PC-3 (cell line): Measurements from ENCODE around the gene NELFB. TPM values are rescaled to one million over a fixed set of nuclear protein-coding genes. Genes with fewer than 3 reads are reported as not detected.

Source experiments
- ATAC-seq: fragments of 200-7000 bp; cut with Tn5 transposase; 2 replicates; pipeline ENCODE4 v1.9.1; 2020; ENCODE audit warnings: mild to moderate bottlenecking, moderate library complexity
- BruUV-seq: library from RNA; stranded (reverse); fragments of 400-500 nt; replicated peaks from 2 replicates; lab custom pipeline; 2021; lab: Mats Ljungman, UMichigan
- CTCF ChIA-PET: fragments of 300-600 bp; sonication (Branson Sonifier 250); formaldehyde crosslinking; loops from one replicate; lab custom pipeline; 2022; ENCODE audit warnings: antibody characterized with exemption; lab: Charles Lee
- POLR2A ChIA-PET: fragments of 300-600 bp; sonication (Branson Sonifier 250); formaldehyde crosslinking; loops from one replicate; lab custom pipeline; 2022; ENCODE audit warnings: antibody characterized with exemption; ENCODE audit not compliant: unreplicated experiment; lab: Charles Lee
- DNase-seq: peaks from one replicate; pipeline ENCODE4 v3.0.0-alpha.2; 2015
- H2AFZ ChIP-seq: fragments of 300-600 bp; sonication (generic); 2 replicates; pipeline ENCODE4 v1.6.0; 2016; ENCODE audit warnings: antibody characterized with exemption, low read length
- H3F3A ChIP-seq: fragments of 300-600 bp; sonication (generic); one replicate; pipeline ENCODE4 v1.6.0; 2017; ENCODE audit warnings: antibody characterized with exemption, low read length, control low read depth, mild to moderate bottlenecking; ENCODE audit not compliant: unreplicated experiment
- H3K27ac ChIP-seq: fragments of 300-600 bp; sonication (generic); 2 replicates; pipeline ENCODE4 v1.5.1; 2016; ENCODE audit warnings: mild to moderate bottlenecking, low read length
- H3K27me3 ChIP-seq: fragments of 300-600 bp; sonication (generic); 2 replicates; pipeline ENCODE4 v1.6.1; 2016; ENCODE audit warnings: low read length, mixed read lengths
- H3K36me3 ChIP-seq: fragments of 300-600 bp; sonication (generic); 2 replicates; pipeline ENCODE4 v1.6.1; 2016; ENCODE audit warnings: low read depth, mixed run types, low read length, mixed read lengths
- H3K4me1 ChIP-seq: fragments of 300-600 bp; sonication (generic); 2 replicates; pipeline ENCODE4 v1.5.1; 2016; ENCODE audit warnings: low read length; ENCODE audit not compliant: insufficient read depth
- H3K4me2 ChIP-seq: fragments of 300-600 bp; sonication (generic); 2 replicates; pipeline ENCODE4 v1.6.0; 2016; ENCODE audit warnings: low read length
- H3K4me3 ChIP-seq: fragments of 300-600 bp; sonication (generic); 2 replicates; pipeline ENCODE4 v1.5.1; 2016; ENCODE audit warnings: mild to moderate bottlenecking, low read length, mixed read lengths
- H3K79me2 ChIP-seq: fragments of 300-600 bp; sonication (generic); 2 replicates; pipeline ENCODE4 v1.6.1; 2017; ENCODE audit warnings: low read length, mixed read lengths
- H3K9ac ChIP-seq: fragments of 300-600 bp; sonication (generic); 2 replicates; pipeline ENCODE4 v1.6.0; 2016; ENCODE audit warnings: mild to moderate bottlenecking, low read length
- H3K9me2 ChIP-seq: fragments of 300-600 bp; sonication (generic); replicated peaks from 2 replicates; pipeline ENCODE4 v1.6.1; 2016; ENCODE audit warnings: mixed run types, low read length, mixed read lengths
- H3K9me3 ChIP-seq: fragments of 300-600 bp; sonication (generic); 2 replicates; pipeline ENCODE4 v1.6.1; 2016; ENCODE audit warnings: low read length, mixed read lengths
- H4K20me1 ChIP-seq: fragments of 300-600 bp; sonication (generic); 2 replicates; pipeline ENCODE4 v1.6.1; 2016; ENCODE audit warnings: low read length, mixed read lengths
- EZH2 ChIP-seq: fragments of 300-600 bp; sonication (generic); IDR thresholded peaks from one replicate; pipeline ENCODE4 v1.6.1; 2017; ENCODE audit warnings: antibody characterized with exemption, mild to moderate bottlenecking, low read length; ENCODE audit not compliant: unreplicated experiment
- EZH2phosphoT487 ChIP-seq: fragments of 300-600 bp; sonication (generic); IDR thresholded peaks from 2 replicates; pipeline ENCODE4 v1.6.1; 2018; ENCODE audit warnings: mild to moderate bottlenecking, antibody characterized with exemption, low read length, borderline replicate concordance
- intact Hi-C: fragments of 100-400 bp; cut with micrococcal nuclease; formaldehyde crosslinking; loops from 2 replicates; pipeline ENCODE4 v1.9.0; 2023
- total RNA-seq: library from RNA; depleted of rRNA; stranded (reverse); fragments of >200 nt; gene quantifications from 2 replicates; pipeline ENCODE4 v1.2.3, GENCODE V29; 2014
- TF ChIP-seq, protein P1 (sequence below): fragments of 300-600 bp; sonication (generic); conservative IDR thresholded peaks from 2 replicates; pipeline ENCODE4 v1.5.1; 2017; ENCODE audit warnings: antibody characterized with exemption, low read depth, mild to moderate bottlenecking, low read length

NELFB gene
- total RNA-seq, 1 experiment from 2014 or later = 50.7 TPM

DNA sequence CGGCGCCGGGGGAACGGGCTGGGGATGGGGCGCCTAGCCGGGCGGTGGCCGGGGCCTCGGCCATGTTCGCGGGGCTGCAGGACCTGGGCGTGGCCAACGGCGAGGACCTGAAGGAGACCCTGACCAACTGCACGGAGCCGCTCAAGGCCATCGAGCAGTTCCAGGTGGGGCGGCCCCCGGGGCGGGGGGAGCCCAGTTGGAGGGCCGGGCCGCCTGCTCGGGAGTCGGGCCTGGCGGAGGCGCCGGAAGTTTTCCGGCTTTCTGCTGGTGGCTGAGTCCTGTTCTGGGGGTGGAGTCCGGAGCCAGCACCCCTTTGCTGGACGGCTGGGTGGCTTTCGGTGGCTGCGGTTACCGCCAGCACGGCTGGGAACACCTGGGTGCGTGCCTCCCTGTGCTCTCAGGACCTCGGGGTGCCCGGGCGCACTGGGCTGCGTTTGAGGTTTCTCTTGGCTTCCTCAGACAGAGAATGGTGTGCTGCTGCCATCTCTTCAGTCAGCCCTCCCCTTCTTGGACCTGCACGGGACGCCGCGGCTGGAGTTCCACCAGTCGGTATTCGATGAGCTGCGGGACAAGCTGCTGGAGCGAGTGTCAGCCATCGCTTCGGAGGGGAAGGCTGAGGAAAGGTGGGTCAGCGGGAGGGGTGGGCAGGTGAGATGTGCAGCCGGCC, 454 bp downstream of the NELFB start:
- CTCF ChIA-PET = no interaction called here
- POLR2A ChIA-PET = no interaction called here
- Histone ChIP-seq H3K4me2 (peak overlapping the region; percentile 94), H3K27ac (no peak overlapping the region), H3K4me1 (peaks cover 15% of the 10 kb centered on the region; the same call in 1 of the 2 replicates), H3K79me2 (peaks cover 18% of the 10 kb centered on the region), H3K27me3 (no peaks in the 10 kb centered on the region), H3K9me3 (no peaks in the 10 kb centered on the region), H3K9me2 (no peaks in the 10 kb centered on the region), H3F3A (no peaks in the 10 kb centered on the region), H3K9ac (peak overlapping the region; percentile 91), H3K4me3 (peak overlapping the region; percentile 93), H2AFZ (peak overlapping the region; percentile 74), H4K20me1 (no peaks in the 10 kb centered on the region), H3K36me3 (no peaks in the 10 kb centered on the region; the same call in 1 of the 2 replicates)
- intact Hi-C loops = no loop called here
- ATAC-seq (peak; percentile 55), DNase-seq (peak; percentile 6)
- no TSS peak for BruUV-seq
- TF ChIP-seq EZH2 = no peak
- TF ChIP-seq EZH2phosphoT487 = no peak
- TF ChIP-seq, protein P1, sequence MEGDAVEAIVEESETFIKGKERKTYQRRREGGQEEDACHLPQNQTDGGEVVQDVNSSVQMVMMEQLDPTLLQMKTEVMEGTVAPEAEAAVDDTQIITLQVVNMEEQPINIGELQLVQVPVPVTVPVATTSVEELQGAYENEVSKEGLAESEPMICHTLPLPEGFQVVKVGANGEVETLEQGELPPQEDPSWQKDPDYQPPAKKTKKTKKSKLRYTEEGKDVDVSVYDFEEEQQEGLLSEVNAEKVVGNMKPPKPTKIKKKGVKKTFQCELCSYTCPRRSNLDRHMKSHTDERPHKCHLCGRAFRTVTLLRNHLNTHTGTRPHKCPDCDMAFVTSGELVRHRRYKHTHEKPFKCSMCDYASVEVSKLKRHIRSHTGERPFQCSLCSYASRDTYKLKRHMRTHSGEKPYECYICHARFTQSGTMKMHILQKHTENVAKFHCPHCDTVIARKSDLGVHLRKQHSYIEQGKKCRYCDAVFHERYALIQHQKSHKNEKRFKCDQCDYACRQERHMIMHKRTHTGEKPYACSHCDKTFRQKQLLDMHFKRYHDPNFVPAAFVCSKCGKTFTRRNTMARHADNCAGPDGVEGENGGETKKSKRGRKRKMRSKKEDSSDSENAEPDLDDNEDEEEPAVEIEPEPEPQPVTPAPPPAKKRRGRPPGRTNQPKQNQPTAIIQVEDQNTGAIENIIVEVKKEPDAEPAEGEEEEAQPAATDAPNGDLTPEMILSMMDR = no peak

DNA sequence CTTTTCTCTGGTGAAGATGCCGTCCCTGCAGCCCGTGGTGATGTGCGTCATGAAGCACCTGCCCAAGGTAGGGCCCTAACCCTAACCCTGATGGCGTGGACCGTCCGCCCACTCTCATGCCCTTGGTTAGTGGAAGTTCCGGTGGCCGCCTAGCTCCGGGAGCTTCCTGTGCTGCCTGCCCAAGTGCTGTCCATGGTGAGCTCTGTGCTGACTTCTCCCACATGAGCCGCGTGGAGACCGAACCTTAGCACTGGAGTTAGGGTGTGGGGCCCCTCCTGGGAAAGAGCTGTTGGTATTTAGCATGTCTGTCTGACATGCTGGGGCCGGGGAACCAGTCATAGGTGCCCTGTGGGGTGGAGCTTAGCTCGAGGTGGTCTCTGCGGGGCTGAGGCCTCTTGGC, 1.2 kb downstream of the NELFB start:
- H3K9me2 ChIP-seq = no peaks in the 10 kb centered on the region
- no peak overlapping the region for H3K27ac ChIP-seq
- H3K9ac ChIP-seq = peak overlapping the region; percentile 91; the same call in 1 of the 2 replicates
- no peaks in the 10 kb centered on the region for H3K27me3 ChIP-seq
- H3K4me1 ChIP-seq = peaks cover 15% of the 10 kb centered on the region; the same call in 1 of the 2 replicates
- intact Hi-C loops = no loop called here
- H3F3A ChIP-seq = no peaks in the 10 kb centered on the region
- H2AFZ ChIP-seq = no peak overlapping the region
- no peaks in the 10 kb centered on the region; the same call in 1 of the 2 replicates for H3K36me3 ChIP-seq
- no peak for DNase-seq
- peaks cover 18% of the 10 kb centered on the region for H3K79me2 ChIP-seq
- POLR2A ChIA-PET = no interaction called here
- H4K20me1 ChIP-seq = no peaks in the 10 kb centered on the region
- peak overlapping the region; percentile 93 for H3K4me3 ChIP-seq
- no TSS peak for BruUV-seq
- CTCF ChIA-PET = no interaction called here
- no peak for ATAC-seq
- H3K4me2 ChIP-seq = peak overlapping the region; percentile 94
- no peaks in the 10 kb centered on the region for H3K9me3 ChIP-seq
- no peak for TF ChIP-seq EZH2phosphoT487
- TF ChIP-seq, protein P1 = no peak
- no peak for TF ChIP-seq EZH2

GRCh38 chr9:137256856-137257255, 1.7 kb downstream of the NELFB start:
- Histone ChIP-seq H3K9ac (no peak overlapping the region), H2AFZ (no peak overlapping the region), H3K79me2 (peaks cover 18% of the 10 kb centered on the region), H3K4me1 (peaks cover 15% of the 10 kb centered on the region; the same call in 1 of the 2 replicates), H3K9me2 (no peaks in the 10 kb centered on the region), H4K20me1 (no peaks in the 10 kb centered on the region), H3K4me3 (peak overlapping the region; percentile 93), H3K36me3 (no peaks in the 10 kb centered on the region; the same call in 1 of the 2 replicates), H3K4me2 (peak overlapping the region; percentile 94), H3K27ac (no peak overlapping the region), H3K9me3 (no peaks in the 10 kb centered on the region), H3F3A (no peaks in the 10 kb centered on the region), H3K27me3 (no peaks in the 10 kb centered on the region)
- intact Hi-C loops = no loop called here
- TF ChIP-seq EZH2phosphoT487 = no peak
- TF ChIP-seq, protein P1 = no peak
- TF ChIP-seq EZH2 = no peak
- DNase-seq (no peak), ATAC-seq (no peak)
- BruUV-seq = no TSS peak
- POLR2A ChIA-PET = no interaction called here
- CTCF ChIA-PET = no interaction called here
